Mesothelial cell of epicardium (in vitro differentiated cells): ENCODE measurements around the gene TOR4A. TPM values are rescaled to one million over a fixed set of nuclear protein-coding genes. Genes with fewer than 3 reads are reported as not detected.

ENCODE experiments used
- DNase-seq, 2 experiments: peaks; one replicate each; pipeline ENCODE4 v3.0.0; 2021; ENCODE audit warnings: low spot score in 2 of 2; ENCODE audit not compliant: unreplicated experiment in 2 of 2
- H3K27ac Mint-ChIP-seq: 2 replicates; pipeline ENCODE4 v1.8.0; 2021; ENCODE audit warnings: mixed read lengths
- H3K27me3 Mint-ChIP-seq: 2 replicates; pipeline ENCODE4 v1.8.0; 2021; ENCODE audit warnings: low read depth, mixed read lengths
- H3K36me3 Mint-ChIP-seq: 2 replicates; pipeline ENCODE4 v1.8.0; 2021; ENCODE audit warnings: mixed read lengths
- H3K4me1 Mint-ChIP-seq: 2 replicates; pipeline ENCODE4 v1.8.0; 2021; ENCODE audit warnings: mixed read lengths
- H3K4me3 Mint-ChIP-seq: 2 replicates; pipeline ENCODE4 v1.8.0; 2021; ENCODE audit warnings: mild to moderate bottlenecking, moderate library complexity, mixed read lengths
- H3K9me3 Mint-ChIP-seq: 2 replicates; pipeline ENCODE4 v1.8.0; 2021; ENCODE audit warnings: mixed read lengths
- total RNA-seq: library from RNA; stranded (reverse); gene quantifications from 3 replicates; pipeline ENCODE4 v1.2.1, GENCODE V29; 2021
- TF ChIP-seq, protein P1 (sequence below): fragments of 200-600 bp; sonication (generic); IDR thresholded peaks from one replicate; pipeline ENCODE4 v1.5.0; 2021; ENCODE audit warnings: antibody characterized with exemption; ENCODE audit not compliant: unreplicated experiment

Gene TOR4A
- total RNA-seq, 1 donor from 2014 or later, result 6.5 TPM

DNA sequence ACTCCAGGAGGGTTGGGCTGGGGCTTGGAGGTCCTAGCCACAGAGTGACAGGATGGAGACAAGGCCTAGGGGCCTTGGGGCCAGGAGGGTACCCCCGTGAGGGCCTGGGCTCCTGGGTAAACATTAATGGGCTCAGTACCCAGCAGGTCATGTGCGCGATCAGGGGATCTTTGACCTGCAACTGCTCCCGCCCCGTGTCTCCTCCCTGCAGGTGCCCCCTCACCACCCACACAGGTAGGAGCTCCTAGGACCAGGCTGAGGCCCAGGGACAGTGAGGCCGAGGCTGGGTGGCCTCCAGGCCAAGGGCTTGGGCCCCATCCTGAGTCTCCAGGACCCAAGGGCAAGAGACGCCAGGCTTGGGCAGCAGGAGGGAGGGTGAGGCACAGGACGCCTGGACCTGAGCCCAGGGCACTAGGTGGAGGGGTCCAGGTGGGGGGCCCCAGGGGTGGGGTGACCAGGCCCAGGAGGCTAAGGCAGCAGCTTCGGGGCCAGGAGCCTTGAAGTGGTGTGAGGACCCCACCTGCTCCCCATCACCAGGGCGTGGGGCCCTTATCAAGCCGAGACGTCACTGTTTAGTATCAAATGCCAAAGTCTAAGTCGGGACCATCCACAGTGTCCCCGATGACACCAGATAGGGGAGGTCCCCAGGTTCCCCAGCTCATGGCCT, 46.7 kb upstream of the TOR4A start, which contains the start of gene SLC34A3:
Gene SLC34A3 (plus strand): TSS at position 197 of the 667 bp plus-strand sequence. CDS start 802 bp downstream, outside the sequence.
- no peaks in the 10 kb centered on the region for H3K36me3 Mint-ChIP-seq
- no peak within 1 kb of the TSS for H3K4me3 Mint-ChIP-seq
- TF ChIP-seq, protein P1, sequence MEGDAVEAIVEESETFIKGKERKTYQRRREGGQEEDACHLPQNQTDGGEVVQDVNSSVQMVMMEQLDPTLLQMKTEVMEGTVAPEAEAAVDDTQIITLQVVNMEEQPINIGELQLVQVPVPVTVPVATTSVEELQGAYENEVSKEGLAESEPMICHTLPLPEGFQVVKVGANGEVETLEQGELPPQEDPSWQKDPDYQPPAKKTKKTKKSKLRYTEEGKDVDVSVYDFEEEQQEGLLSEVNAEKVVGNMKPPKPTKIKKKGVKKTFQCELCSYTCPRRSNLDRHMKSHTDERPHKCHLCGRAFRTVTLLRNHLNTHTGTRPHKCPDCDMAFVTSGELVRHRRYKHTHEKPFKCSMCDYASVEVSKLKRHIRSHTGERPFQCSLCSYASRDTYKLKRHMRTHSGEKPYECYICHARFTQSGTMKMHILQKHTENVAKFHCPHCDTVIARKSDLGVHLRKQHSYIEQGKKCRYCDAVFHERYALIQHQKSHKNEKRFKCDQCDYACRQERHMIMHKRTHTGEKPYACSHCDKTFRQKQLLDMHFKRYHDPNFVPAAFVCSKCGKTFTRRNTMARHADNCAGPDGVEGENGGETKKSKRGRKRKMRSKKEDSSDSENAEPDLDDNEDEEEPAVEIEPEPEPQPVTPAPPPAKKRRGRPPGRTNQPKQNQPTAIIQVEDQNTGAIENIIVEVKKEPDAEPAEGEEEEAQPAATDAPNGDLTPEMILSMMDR, result no peak
- H3K27ac Mint-ChIP-seq, result no peak within 1 kb of the TSS
- H3K27me3 Mint-ChIP-seq, result peaks cover 3% of the 10 kb centered on the region
- no peaks in the 10 kb centered on the region for H3K9me3 Mint-ChIP-seq
- peaks cover 9% of the 10 kb centered on the region for H3K4me1 Mint-ChIP-seq
- DNase-seq, result no peak

DNA sequence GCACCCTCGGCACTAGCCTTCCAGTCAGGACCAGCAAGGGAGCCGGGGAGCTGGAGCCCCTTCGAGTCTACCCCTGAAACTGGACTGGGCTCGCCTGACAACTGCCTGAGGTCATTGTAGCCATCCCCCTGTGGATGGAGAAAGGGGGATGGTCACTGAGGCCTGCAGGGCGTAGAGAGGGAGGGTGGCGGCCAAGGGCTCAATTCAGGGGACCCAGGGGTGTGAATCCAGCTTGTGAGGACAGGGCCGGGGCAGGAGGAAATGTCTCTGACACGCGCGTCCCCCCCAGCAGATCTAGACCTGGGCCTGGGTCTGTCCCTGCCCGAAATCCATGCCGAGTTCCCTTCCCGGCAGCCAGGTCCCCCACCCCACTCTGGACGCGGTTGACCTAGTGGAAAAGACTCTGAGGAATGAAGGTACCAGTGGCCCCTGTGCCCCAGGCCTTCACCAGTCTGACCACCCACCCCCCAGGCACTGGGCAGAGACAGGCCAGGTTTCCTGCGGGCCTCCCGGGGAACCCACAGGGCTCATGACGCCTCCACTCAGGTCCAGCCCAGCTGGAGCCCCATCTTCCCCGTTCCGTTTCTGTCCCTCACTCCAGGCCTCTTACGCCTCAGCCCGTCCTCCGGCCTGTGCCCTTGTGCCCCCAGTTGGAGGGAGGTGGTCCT, 46.0 kb upstream of the TOR4A start:
- DNase-seq, result no peak
- TF ChIP-seq, protein P1, result no peak
- H3K9me3 Mint-ChIP-seq, result no peaks in the 10 kb centered on the region
- no peak overlapping the region for H3K4me3 Mint-ChIP-seq
- H3K36me3 Mint-ChIP-seq, result no peaks in the 10 kb centered on the region
- peaks cover 3% of the 10 kb centered on the region for H3K27me3 Mint-ChIP-seq
- no peak overlapping the region for H3K27ac Mint-ChIP-seq
- H3K4me1 Mint-ChIP-seq, result peaks cover 7% of the 10 kb centered on the region

DNA sequence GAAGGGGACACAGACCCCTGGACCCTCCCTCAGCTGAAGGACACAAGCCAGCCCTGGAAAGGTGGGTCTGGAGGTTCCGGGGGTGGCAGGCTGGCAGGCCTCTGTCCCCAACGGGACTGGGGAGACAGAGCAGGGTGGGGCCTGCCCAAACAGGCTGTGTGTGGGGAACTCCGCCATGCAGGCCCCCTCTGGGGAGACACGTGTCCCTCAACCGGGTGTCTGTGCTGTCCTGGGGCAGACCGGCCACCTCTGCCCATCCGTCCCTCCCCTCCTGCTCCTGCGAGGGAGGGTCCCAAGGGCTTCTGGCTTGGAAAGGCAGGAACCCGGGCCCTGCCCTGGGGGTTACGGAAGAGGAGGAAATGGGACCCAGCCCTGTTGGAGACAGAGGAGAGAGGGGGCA, 45.4 kb upstream of the TOR4A start:
- no peaks in the 10 kb centered on the region for H3K9me3 Mint-ChIP-seq
- H3K4me1 Mint-ChIP-seq, result peaks cover 7% of the 10 kb centered on the region
- DNase-seq, result no peak

DNA sequence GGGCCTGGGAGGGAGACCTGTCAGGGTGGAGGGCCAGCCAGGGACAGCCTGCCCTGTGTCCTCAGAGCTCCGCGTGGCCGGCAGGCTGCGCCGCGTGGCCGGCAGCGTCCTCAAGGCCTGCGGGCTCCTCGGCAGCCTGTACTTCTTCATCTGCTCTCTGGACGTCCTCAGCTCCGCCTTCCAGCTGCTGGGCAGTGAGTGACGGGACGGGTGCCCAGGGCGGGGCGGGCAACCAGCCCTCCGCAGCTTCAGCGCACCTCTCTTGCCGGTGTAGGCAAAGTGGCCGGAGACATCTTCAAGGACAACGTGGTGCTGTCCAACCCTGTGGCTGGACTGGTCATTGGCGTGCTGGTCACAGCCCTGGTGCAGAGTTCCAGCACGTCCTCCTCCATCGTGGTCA, 45.0 kb upstream of the TOR4A start:
- peaks cover 2% of the 10 kb centered on the region for H3K27me3 Mint-ChIP-seq
- no peaks in the 10 kb centered on the region for H3K36me3 Mint-ChIP-seq
- TF ChIP-seq, protein P1, result no peak
- no peak for DNase-seq
- no peaks in the 10 kb centered on the region for H3K9me3 Mint-ChIP-seq
- H3K4me3 Mint-ChIP-seq, result no peak overlapping the region
- peaks cover 5% of the 10 kb centered on the region for H3K4me1 Mint-ChIP-seq
- no peak overlapping the region for H3K27ac Mint-ChIP-seq

More for the DNA sequence above, 45.4 kb upstream of the TOR4A start:
- TF ChIP-seq, protein P1, result no peak
- Mint-ChIP-seq H3K36me3 (no peaks in the 10 kb centered on the region), H3K27ac (no peak overlapping the region), H3K27me3 (peaks cover 3% of the 10 kb centered on the region), H3K4me3 (no peak overlapping the region)

DNA sequence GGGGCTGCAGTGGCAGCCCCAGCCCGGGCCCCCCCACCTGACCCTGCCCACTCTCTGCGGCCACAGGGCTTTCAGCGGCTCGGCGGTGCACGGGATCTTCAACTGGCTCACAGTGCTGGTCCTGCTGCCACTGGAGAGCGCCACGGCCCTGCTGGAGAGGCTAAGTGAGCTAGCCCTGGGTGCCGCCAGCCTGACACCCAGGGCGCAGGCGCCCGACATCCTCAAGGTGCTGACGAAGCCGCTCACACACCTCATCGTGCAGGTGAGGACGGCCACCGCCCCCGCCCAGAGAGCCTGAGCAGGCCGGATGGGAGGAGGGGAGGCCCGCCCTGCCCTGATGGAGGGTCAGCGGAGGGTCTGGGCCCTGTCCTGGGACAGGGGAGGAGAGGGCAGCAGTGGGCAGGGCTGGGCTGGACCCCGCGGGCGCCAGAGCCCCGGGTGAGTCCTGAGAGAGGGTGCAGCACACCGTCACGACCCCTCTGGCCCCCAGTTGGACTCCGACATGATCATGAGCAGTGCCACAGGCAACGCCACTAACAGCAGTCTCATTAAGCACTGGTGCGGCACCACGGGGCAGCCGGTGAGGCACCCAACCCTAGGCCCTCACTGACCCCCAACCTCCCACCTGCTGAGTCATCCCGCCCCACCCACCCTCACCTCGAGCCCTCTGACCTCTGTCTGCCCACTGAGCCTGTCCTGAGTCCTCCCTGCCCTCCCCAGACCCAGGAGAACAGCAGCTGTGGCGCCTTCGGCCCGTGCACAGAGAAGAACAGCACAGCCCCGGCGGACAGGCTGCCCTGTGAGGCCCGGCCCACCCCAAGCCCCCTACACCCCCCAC, 44.2 kb upstream of the TOR4A start:
- DNase-seq, result no peak
- Mint-ChIP-seq H3K4me3 (no peak overlapping the region), H3K4me1 (peaks cover 5% of the 10 kb centered on the region), H3K36me3 (no peaks in the 10 kb centered on the region), H3K27ac (no peak overlapping the region), H3K27me3 (no peaks in the 10 kb centered on the region), H3K9me3 (no peaks in the 10 kb centered on the region)
- TF ChIP-seq, protein P1, result no peak
